ENCODE data around the gene ST8SIA1.
A peak's percentile ranks its signal among the peaks of the same experiment; 100 is the strongest.

ST8SIA1 gene

DNA sequence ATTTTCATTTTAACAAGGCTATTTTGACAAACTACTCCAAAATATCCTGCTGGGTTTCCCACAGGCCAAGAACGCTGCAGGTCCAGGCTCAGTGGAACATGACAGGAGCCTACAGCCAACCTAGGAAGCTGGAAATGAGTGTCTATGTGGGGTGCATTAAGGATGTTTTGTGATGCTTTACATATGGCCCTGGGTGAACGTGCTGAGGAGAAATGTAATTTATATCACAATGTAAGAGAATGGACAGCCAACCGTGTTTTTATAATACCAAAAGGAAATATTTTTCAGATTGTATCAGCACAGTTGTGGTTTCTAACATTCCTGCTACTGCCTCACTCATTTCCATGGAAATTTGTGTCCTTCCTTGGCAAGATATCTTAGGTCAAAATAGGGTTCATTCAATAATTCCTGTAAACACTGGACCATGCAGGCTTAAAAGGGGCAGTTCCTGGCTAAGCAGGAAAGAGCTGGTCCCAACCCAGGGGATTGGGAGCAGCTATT is 51.5 kb downstream of the ST8SIA1 start:
- DNase-seq (ENCODE audit: low spot score): peak; percentile 52

DNA sequence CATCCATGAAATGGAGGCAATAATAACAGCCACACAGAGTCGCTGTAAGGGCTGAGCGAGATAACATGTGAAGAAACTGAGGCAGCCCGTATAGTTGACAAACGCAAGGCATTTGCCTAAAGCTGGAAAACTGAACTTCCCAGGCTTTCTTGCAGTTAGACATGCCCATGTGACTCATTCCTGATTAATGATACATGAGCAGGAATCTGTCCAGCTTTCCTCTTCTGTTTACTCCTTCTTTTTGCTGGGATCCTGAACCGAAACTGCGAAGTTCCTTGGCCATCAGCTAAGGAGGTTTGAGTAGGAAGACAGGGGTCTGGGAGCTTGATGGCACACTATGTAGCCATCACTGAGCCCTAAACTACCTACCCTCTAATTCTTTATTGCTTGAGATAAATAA is 52.2 kb downstream of the ST8SIA1 start:
- peak; percentile 59 for DNase-seq (ENCODE audit: low spot score)

- no peak for DNase-seq (ENCODE audit: low spot score)
Observed at GRCh38 chr12:22276867-22277266, 57.6 kb downstream of the ST8SIA1 start.

DNA sequence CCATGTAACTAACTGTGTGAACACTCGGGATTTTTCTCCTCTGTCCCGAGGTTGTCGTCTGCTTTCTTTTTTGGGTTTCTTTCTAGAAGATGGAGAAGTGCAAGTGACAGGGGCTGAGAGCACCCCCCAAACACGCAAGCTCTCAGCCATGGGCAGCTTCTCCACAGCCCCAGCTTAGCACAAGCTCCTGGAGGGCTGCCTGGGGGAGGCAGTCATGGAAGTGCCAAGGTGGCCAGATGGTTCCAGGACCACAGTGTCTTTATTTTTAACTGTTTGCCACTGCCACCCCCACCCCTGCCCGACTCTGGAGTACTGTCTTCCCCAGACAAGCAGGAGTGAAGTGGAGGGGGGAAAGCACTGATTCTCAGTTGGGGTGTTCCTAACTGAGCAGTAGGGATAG is 58.2 kb downstream of the ST8SIA1 start:
- DNase-seq (ENCODE audit: low spot score): no peak

- peak; percentile 88 for DNase-seq (ENCODE audit: low spot score)
Observed at GRCh38 chr12:22275843-22276242, 58.7 kb downstream of the ST8SIA1 start.

GRCh38 chr12:22272335-22273151 is 62.0 kb downstream of the ST8SIA1 start:
- DNase-seq (ENCODE audit: low spot score): no peak

- peak; percentile 67 for DNase-seq (ENCODE audit: low spot score)
Observed at GRCh38 chr12:22271023-22271422, 63.5 kb downstream of the ST8SIA1 start.

- DNase-seq (ENCODE audit: low spot score): no peak
Observed at GRCh38 chr12:22268973-22269372, 65.5 kb downstream of the ST8SIA1 start.

- DNase-seq (ENCODE audit: low spot score): no peak
Observed at GRCh38 chr12:22268406-22268805, 66.1 kb downstream of the ST8SIA1 start.

DNA sequence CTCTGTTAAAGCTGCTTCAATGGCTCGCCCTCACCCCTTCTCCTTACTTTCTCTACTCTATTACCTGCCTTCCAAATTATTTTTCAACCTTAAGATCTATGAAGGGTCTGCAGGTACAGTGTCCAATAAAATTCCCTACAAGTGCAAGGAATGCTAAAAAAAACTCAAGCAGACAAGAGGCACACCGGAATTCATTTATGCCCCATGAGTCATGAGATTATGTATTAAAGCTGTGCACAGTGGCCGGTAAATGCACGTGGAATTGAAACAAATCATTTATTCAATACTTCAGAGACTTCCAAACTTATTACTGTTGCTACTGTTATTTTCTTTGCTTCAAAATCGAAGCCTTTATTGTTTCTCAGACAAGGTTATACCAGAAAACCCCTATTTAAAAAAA is 68.4 kb downstream of the ST8SIA1 start:
- no peak for DNase-seq (ENCODE audit: low spot score)

GRCh38 chr12:22264380-22264779 is 70.1 kb downstream of the ST8SIA1 start:
- no peak for DNase-seq (ENCODE audit: low spot score)

DNA sequence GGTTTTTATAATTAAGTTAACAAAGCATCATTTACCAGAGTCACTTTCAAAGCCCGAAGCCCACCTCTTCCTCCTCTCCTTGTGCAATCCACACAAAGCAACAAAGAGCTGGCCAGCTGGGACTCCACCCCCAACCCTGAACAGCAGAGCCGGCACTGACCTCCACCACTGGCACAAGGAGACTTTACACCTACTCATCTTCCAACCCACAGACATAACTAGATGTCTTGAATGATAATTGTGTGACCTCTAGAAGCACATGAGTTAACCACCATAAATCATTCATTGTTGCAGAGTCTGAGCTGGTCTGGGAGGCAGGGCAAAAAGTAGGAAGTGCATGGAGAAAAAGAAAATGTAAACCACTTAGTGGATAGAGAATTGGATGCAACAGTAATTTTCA is 72.2 kb downstream of the ST8SIA1 start:
- DNase-seq (ENCODE audit: low spot score): no peak

DNA sequence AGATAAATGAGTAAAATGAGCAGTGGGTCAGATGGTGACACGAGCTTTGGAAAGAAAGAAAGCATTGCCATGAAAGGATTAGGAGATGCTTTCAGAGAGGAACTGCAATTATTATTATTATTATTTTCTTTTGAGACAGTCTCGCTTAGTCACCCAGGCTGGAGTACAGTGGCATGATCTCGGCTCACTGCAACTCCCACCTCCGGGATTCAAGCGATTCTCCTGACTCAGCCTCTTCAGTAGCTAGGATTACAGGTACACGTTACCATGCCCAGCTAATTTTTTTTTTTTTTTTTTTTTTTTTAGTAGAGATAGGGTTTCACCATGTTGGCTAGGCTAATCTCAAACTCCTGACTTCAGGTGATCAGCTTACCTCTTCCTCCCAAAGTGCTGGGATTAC is 77.4 kb downstream of the ST8SIA1 start:
- no peak for DNase-seq (ENCODE audit: low spot score)

- DNase-seq (ENCODE audit: low spot score): no peak
Observed at GRCh38 chr12:22256605-22257004, 77.9 kb downstream of the ST8SIA1 start.

- DNase-seq (ENCODE audit: low spot score): no peak
Observed at GRCh38 chr12:22256041-22256441, 78.5 kb downstream of the ST8SIA1 start.

GRCh38 chr12:22255097-22255496 is 79.4 kb downstream of the ST8SIA1 start:
- DNase-seq (ENCODE audit: low spot score): no peak

DNA sequence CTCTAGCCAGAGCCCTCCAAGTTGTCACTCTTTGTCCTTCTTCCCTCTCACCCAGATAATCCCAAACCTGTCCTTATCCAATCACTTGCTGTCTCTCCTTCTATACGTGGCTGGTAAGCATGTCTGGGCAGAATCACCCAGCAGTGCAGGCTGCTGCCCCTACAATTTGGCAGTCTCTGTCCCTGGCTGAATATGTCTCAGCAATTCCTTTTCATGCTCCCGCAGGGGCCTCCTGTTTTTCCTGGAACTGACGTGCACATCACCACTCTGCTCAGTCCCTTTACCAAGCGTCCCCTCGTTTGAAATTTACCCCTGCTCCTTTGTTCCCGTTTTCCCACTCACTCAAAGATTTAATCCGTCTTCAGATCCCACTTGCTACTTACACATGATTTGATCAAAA is 80.0 kb downstream of the ST8SIA1 start:
- no peak for DNase-seq (ENCODE audit: low spot score)

DNA sequence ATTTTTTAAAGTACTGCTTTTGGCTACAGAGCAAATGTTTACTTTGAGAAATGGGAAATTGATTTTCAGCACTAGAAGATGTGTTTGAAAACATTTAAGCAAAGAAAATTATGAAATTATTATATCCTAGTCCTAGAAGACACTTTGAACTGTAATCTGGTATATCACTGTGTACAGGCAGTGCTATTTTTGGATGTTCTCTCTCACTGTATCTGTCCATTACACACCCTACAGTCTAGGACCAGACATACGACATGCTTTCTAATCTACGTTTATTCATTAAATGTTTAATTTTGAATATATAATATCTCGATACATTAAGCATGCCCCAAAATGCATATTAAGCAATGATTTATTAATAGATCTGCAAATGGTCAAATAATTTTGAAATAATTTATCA is 82.5 kb downstream of the ST8SIA1 start:
- DNase-seq (ENCODE audit: low spot score): no peak

DNA sequence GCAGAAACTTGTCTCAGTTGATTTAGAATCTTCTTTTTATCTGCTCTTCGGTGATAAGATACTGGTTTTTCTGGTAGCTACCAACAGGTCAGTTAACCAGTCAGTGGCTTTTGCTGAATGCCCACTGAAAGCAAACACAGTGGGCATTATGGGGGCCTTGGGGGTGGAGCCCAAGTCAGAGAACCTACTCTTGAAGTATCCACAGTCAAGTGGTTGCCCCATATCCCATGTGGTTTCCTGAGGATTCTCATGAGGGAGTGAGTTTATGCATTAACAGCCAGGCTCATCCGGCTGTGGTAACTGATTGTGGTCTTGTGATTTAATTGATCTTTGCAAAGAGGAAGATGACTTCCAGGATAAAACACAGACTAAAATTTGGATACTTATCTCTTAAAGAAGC is 83.7 kb downstream of the ST8SIA1 start:
- DNase-seq (ENCODE audit: low spot score): no peak

GRCh38 chr12:22248571-22249115 is 85.9 kb downstream of the ST8SIA1 start:
- DNase-seq (ENCODE audit: low spot score): no peak

DNA sequence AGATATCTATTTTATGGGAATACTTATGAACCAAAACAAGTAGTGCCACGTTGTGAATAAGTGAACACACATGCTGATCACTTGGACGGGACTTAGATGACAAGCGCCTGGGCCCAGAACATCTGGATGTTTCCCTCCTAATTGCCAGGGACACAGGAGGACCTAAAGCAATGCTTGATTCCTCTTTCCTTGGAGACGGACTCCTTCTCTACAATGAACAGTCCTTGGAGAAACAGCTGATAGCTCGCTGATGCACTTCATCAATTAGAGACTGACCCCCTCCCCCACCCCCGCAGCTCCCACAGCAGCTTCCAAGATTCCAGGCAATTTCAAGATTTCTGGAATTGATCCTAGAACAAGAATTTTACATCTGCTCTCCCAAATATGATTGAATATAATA is 86.4 kb downstream of the ST8SIA1 start:
- no peak for DNase-seq (ENCODE audit: low spot score)

DNA sequence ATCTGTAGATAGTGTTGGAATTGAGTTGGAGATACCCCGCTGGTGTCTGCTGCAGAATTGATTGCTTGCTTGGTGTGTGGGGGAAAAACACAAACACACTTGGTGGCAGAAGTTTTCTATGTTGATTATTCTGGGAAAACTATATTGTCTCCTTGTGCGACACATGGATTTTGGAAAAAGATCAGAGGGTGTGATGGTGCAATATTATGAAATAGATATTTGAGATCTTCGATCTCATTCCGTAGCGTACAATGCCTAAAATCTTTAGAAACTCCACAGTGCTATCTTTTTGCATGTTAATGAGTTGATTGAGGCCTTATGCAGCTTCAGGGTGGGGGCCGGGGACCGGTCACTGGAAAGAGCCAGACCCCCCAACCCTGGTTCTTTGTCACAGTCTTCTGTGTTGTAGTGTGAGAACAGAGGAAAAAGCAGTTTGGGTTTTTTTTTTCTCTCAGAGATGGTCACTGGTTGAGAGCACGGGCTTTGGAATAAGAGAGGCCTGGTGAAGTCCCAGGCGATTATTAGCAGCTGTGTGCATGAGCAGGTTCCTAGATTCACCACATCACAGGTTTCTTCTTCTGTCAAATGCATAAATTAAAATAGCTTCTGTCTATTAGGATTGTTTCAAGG is 88.2 kb downstream of the ST8SIA1 start:
- DNase-seq (ENCODE audit: low spot score): no peak

DNA sequence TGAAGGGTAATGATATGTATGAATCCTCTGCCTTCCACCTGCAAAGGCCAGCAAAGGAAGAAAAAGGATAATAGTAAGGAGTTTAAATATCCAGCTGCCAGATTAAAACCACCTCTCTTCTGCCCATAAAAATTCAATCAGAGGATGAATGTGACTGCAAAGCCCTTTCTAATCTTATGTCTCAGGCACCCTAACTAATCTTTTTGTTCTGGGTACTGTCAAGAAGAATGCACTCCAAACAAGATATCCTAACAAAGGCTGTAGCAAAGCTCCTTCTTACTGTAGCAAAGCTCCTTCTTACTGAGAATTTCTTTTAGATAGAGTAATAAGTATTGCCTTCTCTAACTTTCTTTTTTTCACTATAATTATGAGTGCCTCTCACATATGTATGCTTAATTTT is 91.8 kb downstream of the ST8SIA1 start:
- no peak for DNase-seq (ENCODE audit: low spot score)

All from AG20443 (cell line).